GM12878 (cell line): Measurements from ENCODE around the gene PRDM16.

Experiments
- CHD1 ChIP-seq: IDR thresholded peaks from 2 replicates; pipeline ENCODE4 v1.6.1; 2012; ENCODE audit warnings: low read depth, low read length, improper control_type of control experiment
- STAT1 ChIP-seq: fragments of 450-650 bp; conservative IDR thresholded peaks from 2 replicates; pipeline ENCODE4 v1.6.1; 2014; ENCODE audit warnings: antibody characterized with exemption, mild to moderate bottlenecking

DNA sequence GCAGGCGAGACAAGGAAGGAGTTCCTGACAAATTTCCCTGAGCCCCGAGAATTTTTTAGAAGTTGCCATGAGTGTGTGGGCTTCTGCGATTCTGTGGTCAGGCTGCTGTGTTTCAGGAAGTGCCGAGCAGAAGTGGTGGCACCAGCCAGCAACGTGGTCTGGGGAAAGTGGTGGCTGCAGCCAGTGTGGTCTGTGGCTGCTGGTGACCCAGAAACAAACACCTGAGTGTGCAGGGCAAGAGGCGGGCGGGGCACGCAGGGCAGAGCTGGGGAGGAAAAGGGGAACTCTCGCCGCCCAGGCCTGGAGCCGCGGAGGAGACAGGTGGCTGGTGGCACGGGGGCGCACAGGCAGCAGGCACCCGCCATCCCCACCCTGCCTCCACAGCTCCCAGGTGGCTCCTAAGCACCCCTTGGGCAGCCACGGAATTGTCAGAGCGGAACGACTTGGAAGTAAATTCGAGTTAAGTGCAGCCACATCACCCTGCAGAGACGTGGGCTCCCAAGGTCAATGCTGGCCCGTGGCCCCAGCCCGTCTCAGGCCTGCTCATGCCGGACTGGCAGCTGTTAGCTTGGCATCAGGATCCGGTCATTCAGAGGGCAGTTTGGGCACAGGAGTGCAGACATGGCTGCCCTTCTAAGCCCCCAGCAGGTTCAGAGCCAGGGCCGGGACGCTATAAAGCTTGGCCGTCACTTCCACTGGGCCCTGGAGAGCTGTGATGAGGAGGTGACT is 25.1 kb downstream of the PRDM16 start:
- TF ChIP-seq STAT1 (no peak), CHD1 (no peak)
